ENCODE measurements around the gene P4HA3.
"Not testable (repeated sequence)": the region's sequence is repeated elsewhere in the genome, so short reads cannot be mapped to it uniquely, and the experiment has no call there.

P4HA3 gene

DNA sequence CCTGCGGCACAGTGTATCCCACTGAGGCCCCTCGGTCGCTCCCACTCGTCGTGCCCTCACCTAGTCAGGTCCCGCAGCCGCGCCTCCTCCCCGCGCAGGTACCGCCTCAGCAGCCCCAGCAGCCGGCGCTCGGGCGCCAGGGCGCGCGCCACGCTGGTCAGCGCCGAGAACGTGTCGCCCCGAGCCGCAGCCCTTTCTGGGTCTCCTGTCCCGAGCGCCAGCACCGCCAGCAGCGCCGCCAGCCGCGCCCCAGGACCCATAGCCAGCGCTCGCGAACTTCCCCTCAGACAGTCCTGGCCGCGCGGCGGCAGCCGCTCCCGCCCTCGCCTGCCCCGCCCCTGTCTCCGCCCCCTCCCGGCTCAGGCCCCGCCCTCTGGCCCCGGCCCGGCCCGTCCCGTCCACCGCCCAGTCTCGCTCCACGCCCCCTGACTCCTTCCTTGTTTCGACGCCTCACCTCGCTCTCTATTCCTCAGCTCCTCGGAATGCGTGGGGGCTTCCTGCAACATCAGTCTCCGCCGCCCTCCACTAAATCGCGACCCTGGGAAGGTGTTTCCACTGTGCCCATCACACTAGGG lies at the start of gene P4HA3:
TSS of gene P4HA3 (minus strand) at position 289 of the 575 bp plus-strand sequence. CDS start at position 260, 29 bp downstream.
- DNase-seq: peak; percentile 41

DNA sequence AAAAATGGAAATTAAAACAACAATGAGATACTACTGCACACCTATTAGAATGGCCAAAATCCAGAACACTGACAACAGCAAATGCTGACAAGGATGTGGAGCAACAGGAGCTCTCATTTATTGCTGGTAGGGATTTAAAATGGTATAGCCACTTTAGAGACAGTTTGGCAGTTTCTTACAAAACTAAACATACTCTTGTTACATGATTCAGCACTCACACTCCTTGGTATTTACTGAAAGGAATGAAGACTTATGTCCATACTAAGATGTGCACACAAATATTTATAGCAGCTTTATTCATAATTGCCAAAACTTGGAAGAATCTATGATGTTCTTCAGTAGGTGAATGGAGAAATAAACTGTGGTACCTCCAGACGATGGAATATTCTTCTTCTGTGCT lies 46.0 kb upstream of the P4HA3 start:
- no peak for DNase-seq

DNA sequence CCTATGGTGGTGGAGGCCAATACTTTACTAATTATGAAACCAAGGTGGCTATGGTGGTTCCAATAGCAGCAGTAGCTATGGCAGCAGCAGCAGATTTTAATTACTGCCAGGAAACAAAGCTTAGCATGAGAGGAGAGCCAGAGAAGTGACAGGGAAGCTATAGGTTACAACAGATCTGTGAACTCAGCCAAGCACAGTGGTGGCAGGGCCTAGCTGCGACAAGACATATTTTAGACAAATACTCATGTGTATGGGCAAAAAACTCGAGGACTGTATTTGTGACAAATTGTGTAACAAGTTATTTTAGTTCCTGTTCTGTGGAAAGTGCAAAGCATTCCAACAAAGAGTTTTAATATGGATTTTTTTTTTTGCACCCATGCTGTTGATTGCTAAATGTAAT lies 44.2 kb upstream of the P4HA3 start:
- DNase-seq: no peak

DNA sequence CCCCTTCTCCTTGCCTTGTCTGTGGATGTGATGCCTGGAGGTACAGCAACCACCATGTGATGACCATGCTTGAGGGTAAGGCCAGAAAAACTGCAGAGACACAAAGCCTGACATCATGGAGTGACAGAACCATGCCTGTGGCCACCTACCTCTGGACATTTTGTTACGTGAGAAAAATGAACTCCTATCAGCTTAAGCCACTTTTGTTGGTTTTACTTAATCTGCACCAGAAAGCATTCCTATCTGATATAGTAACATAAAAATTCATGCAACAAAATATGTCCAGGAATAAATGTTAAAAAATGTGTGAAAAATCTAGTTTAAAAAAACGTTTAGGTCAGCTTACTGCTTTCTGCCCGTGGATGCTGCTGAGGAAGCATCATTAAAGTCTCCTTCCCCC lies 42.6 kb upstream of the P4HA3 start:
- no peak for DNase-seq

DNA sequence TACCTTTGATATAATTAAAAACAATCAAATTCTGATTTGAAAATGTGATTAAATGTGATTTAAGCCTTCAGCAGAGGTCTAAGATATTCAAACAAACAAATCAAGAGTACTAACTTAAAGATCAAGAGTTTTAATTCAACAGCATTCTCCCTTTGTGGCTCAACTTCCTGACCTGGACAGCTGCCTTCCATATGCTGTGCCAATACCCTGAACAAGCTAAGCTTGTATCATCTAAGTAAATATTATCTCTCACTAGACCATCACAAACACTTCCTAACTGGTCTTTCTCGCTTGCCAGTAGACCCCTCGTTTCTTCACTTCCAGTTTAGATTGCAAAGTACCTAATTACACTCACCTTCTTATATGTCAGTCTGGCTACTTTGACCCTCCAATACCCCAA lies 35.9 kb upstream of the P4HA3 start:
- peak; percentile 25 for DNase-seq

DNA sequence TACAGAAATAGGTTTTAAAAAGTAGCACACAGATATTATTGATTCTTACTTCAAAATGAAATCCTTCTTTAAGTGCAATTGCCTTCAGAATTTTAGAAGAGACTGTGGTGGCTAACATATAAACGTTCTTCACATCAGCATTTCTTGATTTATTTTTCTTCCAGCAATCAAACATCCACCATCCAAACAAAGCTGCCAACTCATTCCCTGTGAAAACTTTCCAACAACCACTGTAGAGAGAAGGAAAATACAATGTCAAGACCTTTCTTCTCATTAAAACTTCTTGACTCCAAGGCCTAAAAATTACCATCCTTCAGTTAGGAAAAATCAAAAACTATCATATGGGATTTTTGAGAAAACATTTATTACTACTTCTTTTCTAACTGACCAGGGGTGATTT lies 34.0 kb upstream of the P4HA3 start:
- no peak for DNase-seq

DNA sequence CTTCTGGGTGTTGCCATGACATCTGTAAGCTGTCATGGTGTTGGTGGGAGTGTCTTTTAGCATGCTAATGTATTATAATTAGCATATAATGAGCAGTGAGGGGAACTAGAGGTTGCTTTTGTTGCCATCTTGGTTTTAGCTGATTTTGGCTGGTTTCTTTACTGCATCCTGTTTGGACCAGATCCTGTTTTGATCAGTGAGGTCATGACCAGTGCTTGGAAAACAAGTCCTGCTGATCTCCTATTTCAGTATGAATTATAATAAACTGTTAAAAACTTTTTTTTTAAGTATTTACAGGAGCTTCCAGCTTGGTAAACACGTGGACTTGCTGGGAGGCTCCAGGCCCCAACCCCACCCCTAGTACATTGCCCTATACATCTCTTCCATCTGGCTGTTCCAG lies 30.5 kb upstream of the P4HA3 start:
- no peak for DNase-seq

DNA sequence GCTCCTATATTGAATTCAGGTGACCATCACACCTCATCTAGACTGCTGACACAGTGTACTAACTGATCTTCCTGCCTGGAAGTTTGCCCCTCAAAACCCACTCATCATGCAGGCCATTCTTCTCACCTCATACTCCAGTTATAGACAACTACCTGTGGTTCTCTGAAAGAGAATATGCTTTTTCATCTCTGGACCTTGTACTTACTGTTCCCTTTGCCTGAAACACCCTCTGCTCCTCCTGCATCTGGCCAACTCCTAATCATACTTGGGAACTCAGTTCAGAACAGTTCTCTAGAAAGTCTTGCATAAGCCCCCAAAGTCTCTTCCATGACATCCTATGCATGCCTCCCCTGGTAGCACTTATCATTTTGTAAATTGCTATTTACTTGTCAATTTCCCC lies 28.2 kb upstream of the P4HA3 start:
- no peak for DNase-seq

DNA sequence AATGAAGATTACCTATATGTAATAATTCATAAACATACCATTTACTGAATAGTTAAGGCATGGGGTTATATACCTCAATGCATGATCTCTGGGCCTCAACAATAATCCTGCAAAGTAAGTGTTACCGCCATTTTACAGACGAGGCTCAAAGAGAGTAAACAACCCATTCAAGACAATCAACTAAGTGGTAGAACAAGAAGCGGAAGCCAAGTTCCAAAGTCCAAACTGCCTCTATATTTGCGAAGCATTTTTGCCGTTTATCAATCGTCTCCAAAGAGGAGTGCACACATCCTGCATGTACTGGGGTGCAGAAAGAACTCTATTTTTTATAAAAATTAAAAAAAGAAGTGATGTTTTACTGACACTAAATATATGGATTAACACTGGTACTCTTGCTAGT lies 27.5 kb upstream of the P4HA3 start:
- no peak for DNase-seq

DNA sequence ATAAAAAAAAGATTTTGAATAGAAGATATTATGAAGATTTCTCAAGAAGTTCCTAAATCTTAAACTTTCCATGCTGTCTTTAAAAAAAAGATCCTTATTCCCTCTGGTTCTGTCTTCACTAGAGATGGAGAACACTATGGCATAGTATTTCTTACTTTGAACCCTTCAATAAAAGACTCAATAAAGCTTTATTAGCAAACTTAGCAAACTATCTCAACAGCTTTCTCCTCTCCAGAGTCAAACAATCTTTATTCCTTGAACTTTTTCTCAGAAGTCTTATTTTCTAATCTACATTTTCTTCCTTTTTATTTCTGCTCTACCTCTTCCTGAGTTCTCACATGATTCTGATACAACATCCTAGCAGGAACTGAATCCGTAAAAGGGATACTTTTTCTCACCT lies 21.8 kb upstream of the P4HA3 start:
- DNase-seq: no peak

DNA sequence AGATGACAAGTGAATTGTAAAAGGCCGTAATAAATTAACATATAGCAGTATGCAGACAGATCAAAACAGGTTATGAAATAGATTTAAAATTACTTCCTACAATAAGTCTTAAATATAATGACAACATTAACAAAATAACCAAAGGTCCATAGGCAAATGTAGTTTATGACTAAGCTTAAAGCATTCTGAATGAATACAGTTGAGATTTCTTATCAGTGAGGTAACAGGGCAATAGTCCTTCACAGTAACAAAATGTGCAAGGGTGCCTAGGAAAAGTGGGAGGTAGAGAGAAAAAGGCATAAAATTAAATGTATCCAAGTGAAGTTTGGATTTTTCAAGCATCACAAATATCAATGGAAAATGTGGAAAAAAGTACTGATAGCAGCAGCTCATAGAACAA lies 20.9 kb upstream of the P4HA3 start:
- DNase-seq: no peak

DNA sequence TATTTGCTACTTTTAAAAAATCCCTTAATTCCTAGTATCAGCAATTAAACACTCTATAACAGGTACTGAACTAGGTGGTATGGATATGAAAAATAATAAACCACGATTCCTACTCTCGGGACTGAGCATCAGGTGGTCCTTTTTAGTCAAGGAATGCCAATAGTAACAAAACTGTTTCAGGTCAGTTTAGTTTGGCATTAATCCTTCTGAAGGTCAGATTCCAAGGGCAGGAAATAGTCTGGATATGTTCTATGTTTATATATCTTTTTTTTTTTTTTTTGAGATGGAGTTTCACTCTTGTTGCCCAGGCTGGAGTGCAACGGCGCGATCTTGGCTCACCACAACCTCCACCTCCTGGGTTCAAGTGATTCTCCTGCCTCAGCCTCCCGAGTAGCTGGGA lies 19.6 kb upstream of the P4HA3 start:
- DNase-seq: not testable (repeated sequence)

DNA sequence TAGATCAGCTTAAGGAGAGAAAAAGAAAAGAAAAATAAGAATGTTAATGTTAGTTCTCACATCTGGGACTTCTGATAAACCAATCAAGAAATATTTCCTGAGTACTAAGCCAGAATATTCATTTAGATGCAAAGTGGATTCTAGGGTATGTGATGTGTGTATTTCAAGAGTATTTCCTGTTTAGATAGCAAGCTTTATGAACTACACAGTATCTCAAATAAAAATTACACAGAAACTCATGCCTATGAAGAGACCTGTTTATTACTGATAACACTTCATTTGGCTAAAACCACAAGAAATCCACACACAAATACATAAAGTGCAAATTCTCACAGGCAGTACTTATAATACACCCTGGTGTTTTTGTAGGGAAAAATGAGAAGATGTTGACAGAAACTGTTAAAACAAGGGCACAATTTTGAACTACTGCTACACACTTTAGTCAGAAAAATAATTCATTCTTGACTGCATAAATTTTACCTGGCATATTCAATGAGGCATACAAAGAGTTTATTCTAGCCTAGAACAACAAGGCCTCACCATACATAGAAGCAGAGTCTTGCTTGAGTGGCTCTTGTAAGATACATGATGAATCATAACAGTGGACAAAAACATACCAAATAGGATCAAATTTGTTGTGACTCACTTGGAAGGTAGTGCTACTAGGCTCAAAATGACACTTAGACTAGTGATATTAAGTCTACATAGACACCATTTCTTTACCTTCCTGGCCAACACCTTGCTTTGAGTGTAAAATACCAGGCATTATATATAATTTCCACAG lies 18.8 kb upstream of the P4HA3 start:
- no peak for DNase-seq

DNA sequence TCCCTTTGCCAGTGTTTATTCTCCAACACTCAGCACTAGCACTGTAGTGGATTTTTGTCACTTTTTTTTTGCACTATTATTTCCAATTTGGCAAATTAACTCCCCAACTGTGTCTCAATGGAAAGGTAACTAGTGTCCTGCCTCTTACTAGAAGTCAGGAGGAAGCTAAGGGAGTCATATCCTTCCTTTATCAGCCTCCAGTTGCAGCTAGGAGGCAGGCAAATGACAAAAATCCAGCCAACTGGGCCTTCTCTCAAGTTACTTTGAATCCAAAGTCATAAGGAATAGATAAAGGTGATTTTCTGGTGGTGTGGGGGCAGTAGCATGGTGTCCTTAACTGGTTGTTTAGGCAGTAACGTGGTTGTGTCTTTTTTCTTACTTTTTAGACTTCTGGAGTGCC lies 15.6 kb upstream of the P4HA3 start:
- no peak for DNase-seq

DNA sequence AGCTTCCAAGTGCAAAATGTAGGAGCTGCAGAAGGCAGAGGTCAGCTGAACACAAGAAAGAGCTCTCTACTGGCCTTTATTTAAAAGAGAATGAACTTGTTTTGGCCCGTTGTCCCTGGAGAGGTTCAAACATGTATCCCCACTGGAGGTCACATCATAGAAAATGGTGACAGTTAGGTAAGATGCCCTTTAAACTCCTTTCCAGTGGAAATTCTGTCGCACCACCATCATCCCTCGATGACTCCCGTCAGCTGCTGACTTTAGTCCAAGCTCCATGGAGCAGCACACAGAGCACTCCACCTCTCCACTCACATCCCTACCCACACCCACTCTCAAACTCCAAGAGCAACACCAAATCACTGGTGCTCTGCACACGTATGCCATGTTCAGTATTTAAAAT lies 15.2 kb upstream of the P4HA3 start:
- DNase-seq: no peak

DNA sequence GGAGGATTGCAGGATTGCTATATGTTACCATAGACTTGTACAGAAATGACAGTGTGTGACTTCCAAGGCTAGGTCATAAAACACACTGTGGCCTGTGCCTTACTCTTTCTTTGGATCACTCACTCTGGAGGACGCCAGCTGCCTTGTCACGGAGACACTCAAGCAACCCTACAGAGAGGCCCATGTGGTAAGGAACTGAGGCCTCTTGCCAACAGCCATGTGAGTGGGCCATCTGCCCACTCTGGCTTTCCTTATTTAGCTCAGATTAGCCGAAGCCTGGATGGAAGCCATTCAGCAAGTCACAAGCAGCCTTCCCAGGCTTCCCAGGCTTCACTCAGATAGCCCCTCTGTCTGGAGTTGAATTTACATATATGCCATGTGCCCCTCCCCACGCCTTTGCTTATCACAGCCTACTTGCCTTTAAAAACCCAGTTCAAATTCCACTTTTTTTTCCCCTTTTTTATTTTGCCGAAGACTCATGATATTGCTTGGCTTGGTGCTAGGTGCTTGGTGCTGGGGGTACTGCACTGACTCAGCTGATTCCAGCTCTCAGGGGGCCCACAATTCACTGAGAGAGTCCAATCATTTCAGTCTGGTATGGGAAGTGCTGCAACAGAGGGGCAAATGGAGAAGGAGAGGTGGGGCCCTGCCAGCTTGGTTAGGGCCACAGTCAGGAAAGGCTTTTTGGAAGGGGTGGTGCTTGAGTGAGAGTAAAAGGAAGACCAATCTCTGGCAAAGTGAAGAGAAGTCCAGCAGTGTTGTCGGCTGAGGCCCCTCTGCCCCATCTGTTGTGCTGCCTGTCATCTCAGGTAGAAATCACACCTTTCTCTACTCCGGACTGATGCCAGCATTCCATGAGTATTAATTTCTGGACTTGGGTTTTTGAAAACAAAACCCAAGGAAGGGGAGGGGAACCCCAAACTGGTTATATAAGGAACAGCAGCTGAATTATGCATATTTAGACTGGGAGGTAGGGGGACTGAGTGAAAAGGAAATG lies 14.5 kb upstream of the P4HA3 start:
- DNase-seq: peak; percentile 77

DNA sequence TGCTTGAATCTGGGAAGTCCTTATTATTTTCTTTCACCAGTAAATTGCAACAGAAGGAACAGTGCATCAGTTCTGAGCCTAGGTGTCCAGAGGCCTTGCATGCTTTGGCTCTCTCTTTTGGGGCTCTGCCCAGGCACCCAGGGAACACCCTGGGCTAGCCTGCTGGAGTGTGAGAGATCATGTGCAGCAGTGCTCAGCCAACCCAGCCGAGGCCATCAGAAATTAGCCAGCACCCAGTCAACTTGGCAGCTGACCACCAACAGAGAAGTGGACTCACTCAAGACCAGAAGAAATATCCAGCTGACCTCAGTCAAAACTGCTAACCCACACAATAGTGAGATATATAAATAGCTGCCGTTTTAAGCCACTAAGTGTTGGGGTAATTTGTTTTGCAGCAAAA lies 11.2 kb upstream of the P4HA3 start:
- no peak for DNase-seq

DNA sequence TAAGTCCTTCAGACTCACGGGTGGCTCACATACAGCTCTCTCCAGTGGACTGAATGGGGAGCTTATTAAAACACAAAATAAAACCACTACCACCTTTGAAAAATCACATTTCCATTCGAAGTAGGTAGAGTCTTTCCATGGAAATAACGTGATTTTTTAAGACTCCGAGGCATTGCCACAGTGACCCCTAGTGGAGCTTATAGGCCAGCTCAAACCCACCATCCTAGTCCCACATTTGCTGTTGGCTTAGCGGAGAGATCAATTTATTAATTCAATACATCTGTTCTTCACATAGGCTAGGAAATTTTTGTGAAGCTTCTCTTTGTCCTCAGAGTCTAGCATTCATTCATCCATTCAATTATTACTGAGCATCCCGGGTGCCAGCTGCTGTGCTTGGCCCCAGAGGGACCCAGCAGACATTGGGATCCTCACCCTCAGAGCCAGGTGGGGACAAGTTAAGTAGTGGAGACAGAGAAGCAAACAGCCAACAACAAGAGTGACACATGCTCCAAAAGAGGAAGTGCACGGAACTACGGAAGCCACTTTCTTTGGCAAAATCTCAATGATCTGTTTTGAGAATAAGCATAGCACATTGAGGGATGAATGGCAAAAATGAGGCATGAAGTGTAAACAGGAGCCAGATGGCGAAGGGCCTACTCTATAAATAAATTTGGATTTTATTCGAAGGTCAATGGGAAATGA lies 10.2 kb upstream of the P4HA3 start:
- peak; percentile 34 for DNase-seq

DNA sequence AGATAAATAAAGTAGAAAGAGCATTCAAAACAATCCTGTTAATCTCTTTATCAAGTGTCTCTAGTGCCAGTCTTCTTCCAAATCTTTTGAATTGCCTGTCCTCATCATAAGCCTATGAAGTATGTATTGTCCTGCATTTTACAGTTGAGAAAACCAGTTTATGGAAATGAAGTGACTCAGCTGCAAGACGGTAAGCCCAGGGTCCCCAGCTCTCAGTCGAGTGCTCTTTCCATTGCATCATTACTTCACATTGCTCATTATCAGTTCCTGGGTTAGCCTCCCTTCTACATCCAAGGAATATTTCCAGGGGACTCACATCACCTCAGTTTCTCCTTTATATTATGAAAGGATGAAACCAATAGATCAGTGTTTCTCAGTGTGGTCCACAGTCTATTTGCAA lies 9.1 kb upstream of the P4HA3 start:
- no peak for DNase-seq

DNA sequence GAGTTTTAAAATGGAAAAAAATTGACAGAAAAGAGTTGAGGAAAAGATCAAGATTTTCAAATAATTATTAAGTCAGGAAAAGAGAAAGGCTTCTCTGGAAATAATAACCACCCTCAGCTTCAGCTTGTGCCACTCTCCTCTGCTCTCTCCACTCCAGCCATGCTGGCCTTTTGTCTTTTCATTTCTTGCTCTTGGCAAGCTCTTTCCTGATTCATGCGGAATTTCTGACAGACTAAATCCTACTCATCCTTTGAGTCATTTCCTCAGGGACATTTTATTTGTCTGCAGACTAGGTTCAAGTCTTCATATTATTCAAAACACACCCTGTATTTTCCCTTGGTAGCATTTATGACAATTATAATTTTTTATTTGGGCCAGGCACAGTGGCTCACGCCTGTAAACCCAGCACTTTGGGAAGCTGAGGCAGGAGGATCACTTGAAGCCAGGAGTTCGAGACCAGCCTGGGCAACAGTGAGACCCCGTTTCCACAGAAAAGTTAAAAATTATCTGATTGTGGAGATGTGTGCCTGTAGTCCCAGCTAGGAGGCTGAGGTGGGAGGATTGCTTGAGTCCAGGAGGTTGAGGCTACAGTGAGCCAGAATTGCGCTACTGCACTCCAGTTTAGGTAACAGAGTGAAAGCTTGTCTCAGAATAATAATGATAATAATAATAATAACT lies 7.8 kb upstream of the P4HA3 start:
- no peak for DNase-seq

DNA sequence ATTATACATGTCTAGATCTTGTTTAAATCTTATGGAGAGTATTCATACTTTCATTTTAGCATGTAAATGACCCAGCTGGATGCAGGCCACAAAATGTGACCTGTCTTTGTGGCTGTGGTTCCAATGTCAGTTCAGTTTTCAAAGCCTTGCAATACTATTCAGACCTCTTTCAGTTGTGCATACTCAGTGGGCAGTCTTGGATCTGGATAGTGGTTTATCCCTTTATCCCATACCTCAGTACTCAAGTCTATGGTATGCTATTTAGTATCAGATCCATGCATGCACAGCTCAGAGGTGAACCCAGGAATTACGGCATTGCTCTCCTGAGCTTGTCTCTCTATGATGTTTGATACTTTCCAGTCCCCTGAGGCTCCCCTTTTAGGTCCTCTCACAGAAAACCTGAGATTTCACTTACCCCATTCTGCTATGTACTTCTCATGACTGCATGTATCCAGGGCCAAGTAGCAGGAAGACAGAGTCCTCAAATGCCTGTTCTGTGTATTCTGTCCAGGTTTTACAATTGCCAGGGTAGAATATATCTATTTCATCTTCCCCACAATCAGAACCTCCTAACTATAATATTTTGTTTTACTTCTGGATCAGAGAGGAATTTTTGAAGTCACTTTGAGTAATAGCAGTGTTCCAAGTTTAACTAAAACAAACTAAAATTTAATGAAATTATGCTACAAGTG lies 6.9 kb upstream of the P4HA3 start:
- DNase-seq: no peak

Measured in NCI-H82 (cell line).